A549 treated with CORT108297 at 1 μM for 4 hours (cell line): Measurements from ENCODE around the gene GINM1. TPM values are rescaled to one million over a fixed set of nuclear protein-coding genes. Genes with fewer than 3 reads are reported as not detected.

Experiments
- total RNA-seq: library from RNA; stranded (reverse); fragments of 200-300 nt; extraction: Qiagen RNA extraction; gene quantifications from 5 replicates; pipeline ENCODE4 v1.2.3, GENCODE V29; 2022

GINM1 gene
- total RNA-seq, result 24.7 to 33.7 TPM (median 26.1 TPM) in 5 replicates

GRCh38 chr6:149565527-149566409 is at the start of gene GINM1:
Gene GINM1, plus strand, starts transcription at chr6:149566375. Its CDS starts 40 bp downstream, at chr6:149566415.

GRCh38 chr6:149545754-149546471 is 20.3 kb upstream of the GINM1 start, which contains the start of gene PPIL4:
Gene PPIL4, minus strand, starts transcription at chr6:149546043. Its CDS starts 38 bp downstream, at chr6:149546005.

Other genes starting within 250 kb of the GINM1 start
- gene TAB2, start 248.7 kb upstream of the GINM1 start, total RNA-seq, result 20.6 to 31.5 TPM (median 24.0 TPM) in 5 replicates
- 0.11 TPM in 1 of 5 replicates, not detected in the others for gene SUMO4, start 166.1 kb upstream of the GINM1 start, total RNA-seq
- gene ZC3H12D, start 81.4 kb upstream of the GINM1 start, total RNA-seq, result 0.06 to 0.40 TPM (median 0.10 TPM) in 5 replicates
- 11.6 to 23.4 TPM (median 14.2 TPM) in 5 replicates for gene PPIL4, start 20.3 kb upstream of the GINM1 start, total RNA-seq
- 9.4 to 12.9 TPM (median 10.7 TPM) in 5 replicates for gene KATNA1, start 82.3 kb downstream of the GINM1 start, total RNA-seq
- gene LATS1, start 151.7 kb downstream of the GINM1 start, total RNA-seq, result 5.2 to 8.1 TPM (median 7.4 TPM) in 5 replicates
- 13.1 to 16.4 TPM (median 14.9 TPM) in 5 replicates for gene NUP43, start 180.2 kb downstream of the GINM1 start, total RNA-seq
- gene PCMT1, start 183.4 kb downstream of the GINM1 start, total RNA-seq, result 85.0 to 99.9 TPM (median 88.8 TPM) in 5 replicates